Renal cortex interstitium (tissue), 11 donors: Measurements from ENCODE around the gene POT1. TPM values are rescaled to one million over a fixed set of nuclear protein-coding genes. Genes with fewer than 3 reads are reported as not detected.
A peak's percentile ranks its signal among the peaks of the same experiment; 100 is the strongest.

Source experiments
- DNase-seq, 11 donors: peaks; one replicate each; pipeline ENCODE4 v3.0.0-alpha.2; 2013; ENCODE audit warnings: low read depth in 9 of 11, low spot score in 4 of 11; ENCODE audit errors: extremely low read depth in 1 of 11
- polyA plus RNA-seq, 3 donors: library from polyadenylated mRNA; unstranded; fragments of 120-200 nt; gene quantifications; one replicate each; pipeline ENCODE4 v1.2.1, GENCODE V29; 2013; ENCODE audit not compliant: insufficient read length in 3 of 3

Gene POT1
- polyA plus RNA-seq, 3 donors: 33.2 to 50.8 (median 39.8) TPM

GRCh38 chr7:124839687-124840086 lies 89.9 kb downstream of the POT1 start:
- DNase-seq: no peak

GRCh38 chr7:124836173-124836572 lies 93.5 kb downstream of the POT1 start:
- no peak for DNase-seq

- no peak for DNase-seq
Measured at GRCh38 chr7:124818807-124819206, 110.8 kb downstream of the POT1 start.

- no peak for DNase-seq
Measured at GRCh38 chr7:124813994-124814798, 115.4 kb downstream of the POT1 start.

- DNase-seq: no peak
Measured at GRCh38 chr7:124812764-124813163, 116.9 kb downstream of the POT1 start.

GRCh38 chr7:124811341-124811740 lies 118.3 kb downstream of the POT1 start:
- DNase-seq: no peak

GRCh38 chr7:124810605-124811004 lies 119.0 kb downstream of the POT1 start:
- DNase-seq: no peak

- DNase-seq: no peak
Measured at GRCh38 chr7:124808206-124808605, 121.4 kb downstream of the POT1 start.

- no peak for DNase-seq
Measured at GRCh38 chr7:124801330-124801895, 128.2 kb downstream of the POT1 start.

- DNase-seq: no peak
Measured at GRCh38 chr7:124800386-124800785, 129.2 kb downstream of the POT1 start.

GRCh38 chr7:124799448-124799847 lies 130.2 kb downstream of the POT1 start:
- no peak for DNase-seq

- no peak for DNase-seq
Measured at GRCh38 chr7:124796771-124797170, 132.9 kb downstream of the POT1 start.

- DNase-seq: no peak
Measured at GRCh38 chr7:124792696-124793095, 136.9 kb downstream of the POT1 start.

- DNase-seq: no peak
Measured at GRCh38 chr7:124792002-124792401, 137.6 kb downstream of the POT1 start.

- no peak for DNase-seq
Measured at GRCh38 chr7:124791426-124791825, 138.2 kb downstream of the POT1 start.

GRCh38 chr7:124790645-124791044 lies 139.0 kb downstream of the POT1 start:
- no peak for DNase-seq

GRCh38 chr7:124785994-124786393 lies 143.6 kb downstream of the POT1 start:
- no peak for DNase-seq

- peak in 10 of 11 donors; percentile 15 to 68 (median 50) for DNase-seq
Measured at GRCh38 chr7:124784879-124785818, 144.5 kb downstream of the POT1 start.

- DNase-seq: no peak
Measured at GRCh38 chr7:124783271-124783670, 146.4 kb downstream of the POT1 start.
